SK-N-MC (cell line): ENCODE measurements around the gene DYNLT2.

Experiments
- EZH2 ChIP-seq: fragments of 200-600 bp; sonication (generic); IDR thresholded peaks from one replicate; pipeline ENCODE4 v1.6.1; 2017; ENCODE audit warnings: antibody characterized with exemption
- POLR2AphosphoS5 ChIP-seq: IDR thresholded peaks from 2 replicates; pipeline ENCODE4 v1.6.1; 2012; ENCODE audit warnings: mild to moderate bottlenecking, low read depth, low read length, borderline replicate concordance

DNA sequence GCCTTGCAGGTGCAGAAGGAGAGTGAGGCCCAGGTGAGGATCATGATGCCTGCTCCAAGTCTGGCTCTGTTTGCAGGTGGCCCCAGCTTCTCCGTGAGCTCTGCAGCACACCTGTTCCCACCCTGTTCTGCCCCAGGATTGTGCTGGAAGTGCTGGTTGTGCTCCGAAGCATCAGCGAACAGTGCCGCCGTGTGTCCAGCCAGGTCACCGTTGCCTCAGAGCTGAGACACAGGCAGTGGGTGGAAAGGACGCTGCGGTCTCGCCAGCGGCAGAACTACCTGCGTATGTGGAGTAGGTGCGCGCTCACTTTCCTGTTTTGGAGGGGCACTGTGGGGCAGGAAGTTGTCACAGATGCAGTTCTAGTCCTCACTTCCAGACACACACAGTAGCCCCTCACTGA, 25.0 kb upstream of the DYNLT2 start:
- TF ChIP-seq POLR2AphosphoS5 (no peak), EZH2 (no peak)
